GM03348 (cell line): ENCODE measurements around the gene PEAR1.
A peak's percentile ranks its signal among the peaks of the same experiment; 100 is the strongest.

Source experiments
- DNase-seq: peaks from one replicate; pipeline ENCODE4 v3.0.0; 2012; ENCODE audit warnings: low spot score

The PEAR1 gene

GRCh38 chr1:156884560-156885184 lies 8.8 kb upstream of the PEAR1 start:
- DNase-seq: no peak

- DNase-seq: no peak
Observed at GRCh38 chr1:156885314-156885713, 8.2 kb upstream of the PEAR1 start.

- DNase-seq: no peak
Observed at GRCh38 chr1:156885880-156886355, 7.6 kb upstream of the PEAR1 start.

GRCh38 chr1:156886583-156887281 lies 6.8 kb upstream of the PEAR1 start:
- no peak for DNase-seq

- no peak for DNase-seq
Observed at GRCh38 chr1:156887317-156887716, 6.2 kb upstream of the PEAR1 start.

- no peak for DNase-seq
Observed at GRCh38 chr1:156887734-156888133, 5.8 kb upstream of the PEAR1 start.

GRCh38 chr1:156889802-156890580 lies 3.5 kb upstream of the PEAR1 start:
- DNase-seq: peak; percentile 89

GRCh38 chr1:156892190-156893047 lies 1.1 kb upstream of the PEAR1 start:
- peak; percentile 95 for DNase-seq

GRCh38 chr1:156894001-156894400 lies 483 bp downstream of the PEAR1 start:
- no peak for DNase-seq

- no peak for DNase-seq
Observed at GRCh38 chr1:156894711-156895454, 1.4 kb downstream of the PEAR1 start.

- DNase-seq: no peak
Observed at GRCh38 chr1:156895455-156895812, 1.9 kb downstream of the PEAR1 start.

GRCh38 chr1:156895927-156896326 lies 2.4 kb downstream of the PEAR1 start:
- no peak for DNase-seq

- DNase-seq: peak; percentile 95
Observed at GRCh38 chr1:156896490-156897033, 3.0 kb downstream of the PEAR1 start.

- DNase-seq: peak; percentile 86
Observed at GRCh38 chr1:156897078-156897825, 3.7 kb downstream of the PEAR1 start.

GRCh38 chr1:156898161-156898566 lies 4.6 kb downstream of the PEAR1 start:
- DNase-seq: no peak

GRCh38 chr1:156898971-156899664 lies 5.6 kb downstream of the PEAR1 start:
- DNase-seq: no peak

- DNase-seq: peak; percentile 43
Observed at GRCh38 chr1:156899956-156900718, 6.6 kb downstream of the PEAR1 start.

GRCh38 chr1:156900896-156901589 lies 7.5 kb downstream of the PEAR1 start:
- DNase-seq: no peak
